ENCODE measurements around the gene AK2.
A peak's percentile ranks its signal among the peaks of the same experiment; 100 is the strongest.

GRCh38 chr1:32992489-32993323 lies 44.0 kb downstream of the AK2 start:
- peak in 1 of 2 donors; percentile 41 for TF ChIP-seq POLR2A (IDR thresholded peaks at IDR 0.05)
- TF ChIP-seq CTCF (IDR thresholded peaks at IDR 0.05) = no peak

Measured in adrenal gland (tissue), 5 donors.